GM23338 (cell line): Measurements from ENCODE around the gene ARAP1.

Experiments
- CREB1 ChIP-seq: fragments of 250-450 bp; sonication (Bioruptor Pico); IDR thresholded peaks from 2 replicates; pipeline ENCODE4 v1.5.0; 2020; ENCODE audit warnings: low read depth, mild to moderate bottlenecking, moderate library complexity
- CTCF ChIP-seq, 2 experiments: fragments of 200-600 bp in 1 of 2; sonication (generic) in 1 of 2; conservative IDR thresholded peaks; 2 replicates each; pipeline versions ENCODE4 v1.5.1 to v1.6.1; 2016 to 2017; ENCODE audit warnings: antibody characterized with exemption in 2 of 2, low read depth in 2 of 2, mild to moderate bottlenecking in 2 of 2, moderate library complexity in 1 of 2
- ETS1 ChIP-seq: IDR thresholded peaks from 2 replicates; pipeline ENCODE4 v1.6.1; 2016; ENCODE audit warnings: antibody characterized with exemption
- EZH2 ChIP-seq: fragments of 200-600 bp; sonication (generic); IDR thresholded peaks from one replicate; pipeline ENCODE4 v1.8.0; 2017; ENCODE audit warnings: antibody characterized with exemption, mild to moderate bottlenecking, low read depth; ENCODE audit not compliant: unreplicated experiment
- EZH2phosphoT487 ChIP-seq: fragments of 200-600 bp; sonication (generic); IDR thresholded peaks from one replicate; pipeline ENCODE4 v1.8.1; 2018; ENCODE audit warnings: antibody characterized with exemption; ENCODE audit not compliant: unreplicated experiment
- JUNB ChIP-seq: IDR thresholded peaks from one replicate; pipeline ENCODE4 v1.6.1; 2016; ENCODE audit warnings: antibody characterized with exemption; ENCODE audit not compliant: unreplicated experiment
- NANOG ChIP-seq: IDR thresholded peaks from 2 replicates; pipeline ENCODE4 v1.6.1; 2016; ENCODE audit warnings: antibody characterized with exemption, borderline replicate concordance
- POLR2AphosphoS5 ChIP-seq: IDR thresholded peaks from 2 replicates; pipeline ENCODE4 v1.6.1; 2016; ENCODE audit warnings: antibody characterized with exemption, low read depth
- REST ChIP-seq: IDR thresholded peaks from one replicate; pipeline ENCODE4 v1.6.1; 2018; ENCODE audit warnings: antibody characterized with exemption; ENCODE audit not compliant: unreplicated experiment
- STAT1 ChIP-seq: IDR thresholded peaks from one replicate; pipeline ENCODE4 v1.6.1; 2016; ENCODE audit warnings: antibody characterized with exemption; ENCODE audit not compliant: unreplicated experiment
- ZNF114 ChIP-seq: fragments of 250-450 bp; sonication (Bioruptor Pico); IDR thresholded peaks from 2 replicates; pipeline ENCODE4 v1.5.0; 2020; ENCODE audit warnings: mild to moderate bottlenecking, moderate library complexity
- ZNF331 ChIP-seq: fragments of 250-450 bp; sonication (Bioruptor Pico); IDR thresholded peaks from 2 replicates; pipeline ENCODE4 v1.5.0; 2020; ENCODE audit warnings: low read depth, mild to moderate bottlenecking, moderate library complexity

- TF ChIP-seq CTCF (conservative IDR thresholded peaks at IDR 0.05; ENCODE audit: low read depth in 2 of 2) (no peak), EZH2phosphoT487 (no peak), JUNB (no peak), POLR2AphosphoS5 (no peak), CREB1 (CRISPR knock-in tag) (no peak), EZH2 (no peak), REST (no peak), ETS1 (no peak), NANOG (no peak), STAT1 (no peak), ZNF114 (CRISPR knock-in tag) (no peak), ZNF331 (CRISPR knock-in tag) (no peak)
Measured at GRCh38 chr11:72702096-72702495, 50.1 kb downstream of the ARAP1 start.
